Measurements from ENCODE around the gene KCTD3. TPM values are rescaled to one million over a fixed set of nuclear protein-coding genes. Genes with fewer than 3 reads are reported as not detected.

Gene KCTD3
- total RNA-seq, 1 donor, result 45.6 TPM

GRCh38 chr1:215645182-215645581 lies 78.1 kb downstream of the KCTD3 start:
- H3K4me3 ChIP-seq (ENCODE audit: low read depth, low read length), result no peak overlapping the region
- no peak for DNase-seq (ENCODE audit: low read depth)
- no peak for TF ChIP-seq CTCF (IDR thresholded peaks at IDR 0.05; ENCODE audit: insufficient read depth, low read length)

GRCh38 chr1:215645861-215646260 lies 78.8 kb downstream of the KCTD3 start:
- no peak for TF ChIP-seq CTCF (IDR thresholded peaks at IDR 0.05; ENCODE audit: insufficient read depth, low read length)
- no peak for DNase-seq (ENCODE audit: low read depth)
- no peak overlapping the region for H3K4me3 ChIP-seq (ENCODE audit: low read depth, low read length)

- no peak for DNase-seq (ENCODE audit: low read depth)
- no peak overlapping the region for H3K4me3 ChIP-seq (ENCODE audit: low read depth, low read length)
- no peak for TF ChIP-seq CTCF (IDR thresholded peaks at IDR 0.05; ENCODE audit: insufficient read depth, low read length)
These were observed 80.6 kb downstream of the KCTD3 start for GRCh38 chr1:215647738-215648137.

- no peak overlapping the region for H3K4me3 ChIP-seq (ENCODE audit: low read depth, low read length)
- TF ChIP-seq CTCF (IDR thresholded peaks at IDR 0.05; ENCODE audit: insufficient read depth, low read length), result no peak
These were observed 81.9 kb downstream of the KCTD3 start for GRCh38 chr1:215648957-215649356.

GRCh38 chr1:215650446-215651149 lies 83.5 kb downstream of the KCTD3 start:
- TF ChIP-seq CTCF (IDR thresholded peaks at IDR 0.05; ENCODE audit: insufficient read depth, low read length), result no peak
- DNase-seq (ENCODE audit: low read depth), result no peak
- no peak overlapping the region for H3K4me3 ChIP-seq (ENCODE audit: low read depth, low read length)

More at GRCh38 chr1:215648957-215649356, 81.9 kb downstream of the KCTD3 start:
- DNase-seq (ENCODE audit: low read depth), result no peak

GRCh38 chr1:215651867-215652266 lies 84.8 kb downstream of the KCTD3 start:
- no peak for DNase-seq (ENCODE audit: low read depth)
- TF ChIP-seq CTCF (IDR thresholded peaks at IDR 0.05; ENCODE audit: insufficient read depth, low read length), result no peak

GRCh38 chr1:215652371-215652770 lies 85.3 kb downstream of the KCTD3 start:
- no peak for DNase-seq (ENCODE audit: low read depth)
- TF ChIP-seq CTCF (IDR thresholded peaks at IDR 0.05; ENCODE audit: insufficient read depth, low read length), result no peak
- no peak overlapping the region for H3K4me3 ChIP-seq (ENCODE audit: low read depth, low read length)

More at GRCh38 chr1:215651867-215652266, 84.8 kb downstream of the KCTD3 start:
- H3K4me3 ChIP-seq (ENCODE audit: low read depth, low read length), result no peak overlapping the region

Measured in fibroblast of the aortic adventitia (primary cell).